HL-60 (cell line): ENCODE results near the gene TMEM41B.

ENCODE experiments used
- DNase-seq, 2 experiments: peaks; one replicate each; pipeline ENCODE4 v3.0.0-alpha.2; 2010 to 2020; ENCODE audit warnings: low read depth in 1 of 2, low spot score in 1 of 2
- H3K27ac ChIP-seq: fragments of 250-450 bp; sonication (Bioruptor Pico); replicated peaks from 2 replicates; pipeline ENCODE4 v1.5.1; 2020; ENCODE audit warnings: mild to moderate bottlenecking, moderate library complexity
- H3K27me3 ChIP-seq: fragments of 250-450 bp; sonication (Bioruptor Pico); 2 replicates; pipeline ENCODE4 v1.5.1; 2021; ENCODE audit warnings: mild to moderate bottlenecking, moderate library complexity; ENCODE audit not compliant: insufficient read depth, poor library complexity, severe bottlenecking
- H3K4me3 ChIP-seq: replicated peaks from 2 replicates; pipeline ENCODE4 v1.5.1; 2011; ENCODE audit warnings: mild to moderate bottlenecking, control low read depth, low read length; ENCODE audit not compliant: insufficient read depth
- CTCF ChIP-seq: IDR thresholded peaks from one replicate; pipeline ENCODE4 v1.5.1; 2011; ENCODE audit warnings: low read length, control low read depth, inconsistent platforms; ENCODE audit not compliant: insufficient read depth
- GABPA ChIP-seq: IDR thresholded peaks from 2 replicates; pipeline ENCODE4 v1.6.1; 2012; ENCODE audit warnings: low read depth
- POLR2AphosphoS5 ChIP-seq: IDR thresholded peaks from 2 replicates; pipeline ENCODE4 v1.6.1; 2012; ENCODE audit warnings: low read depth
- REST ChIP-seq: IDR thresholded peaks from 2 replicates; pipeline ENCODE4 v1.6.1; 2012; ENCODE audit warnings: low read depth; ENCODE audit not compliant: insufficient replicate concordance
- SPI1 ChIP-seq: IDR thresholded peaks from 2 replicates; pipeline ENCODE4 v1.6.1; 2012; ENCODE audit warnings: low read depth, mild to moderate bottlenecking, borderline replicate concordance

Gene TMEM41B

GRCh38 chr11:9251311-9251710, 63.1 kb downstream of the TMEM41B start:
- H3K27ac ChIP-seq, result no peak overlapping the region
- no peaks in the 10 kb centered on the region for H3K27me3 ChIP-seq
- TF ChIP-seq GABPA (no peak), SPI1 (no peak), CTCF (no peak)
- H3K4me3 ChIP-seq, result no peak overlapping the region
- no peak for DNase-seq

GRCh38 chr11:9250139-9250582, 64.2 kb downstream of the TMEM41B start:
- H3K4me3 ChIP-seq, result no peak overlapping the region
- TF ChIP-seq CTCF (no peak), SPI1 (no peak), POLR2AphosphoS5 (no peak), REST (no peak), GABPA (no peak)
- H3K27me3 ChIP-seq, result no peaks in the 10 kb centered on the region
- H3K27ac ChIP-seq, result no peak overlapping the region; the same call in 1 of the 2 replicates
- peak in 1 of 2 experiments; percentile 63 for DNase-seq

- DNase-seq, result no peak
- Histone ChIP-seq H3K27ac (no peak overlapping the region), H3K27me3 (no peaks in the 10 kb centered on the region), H3K4me3 (no peak overlapping the region)
- no peak for TF ChIP-seq POLR2AphosphoS5
- TF ChIP-seq CTCF, result no peak
Measured at GRCh38 chr11:9249252-9249651, 65.1 kb downstream of the TMEM41B start.

GRCh38 chr11:9247863-9248262, 66.5 kb downstream of the TMEM41B start:
- DNase-seq, result no peak
- H3K4me3 ChIP-seq, result no peak overlapping the region
- no peak for TF ChIP-seq GABPA
- no peak for TF ChIP-seq REST
- no peak overlapping the region for H3K27ac ChIP-seq
- H3K27me3 ChIP-seq, result no peaks in the 10 kb centered on the region
